ENCODE measurements around the gene APOF.
"Not testable (repeated sequence)": the region's sequence is repeated elsewhere in the genome, so short reads cannot be mapped to it uniquely, and the experiment has no call there.

Gene APOF

GRCh38 chr12:56332512-56333196 is 30.0 kb downstream of the APOF start:
- DNase-seq (ENCODE audit: low read depth) = no peak

DNA sequence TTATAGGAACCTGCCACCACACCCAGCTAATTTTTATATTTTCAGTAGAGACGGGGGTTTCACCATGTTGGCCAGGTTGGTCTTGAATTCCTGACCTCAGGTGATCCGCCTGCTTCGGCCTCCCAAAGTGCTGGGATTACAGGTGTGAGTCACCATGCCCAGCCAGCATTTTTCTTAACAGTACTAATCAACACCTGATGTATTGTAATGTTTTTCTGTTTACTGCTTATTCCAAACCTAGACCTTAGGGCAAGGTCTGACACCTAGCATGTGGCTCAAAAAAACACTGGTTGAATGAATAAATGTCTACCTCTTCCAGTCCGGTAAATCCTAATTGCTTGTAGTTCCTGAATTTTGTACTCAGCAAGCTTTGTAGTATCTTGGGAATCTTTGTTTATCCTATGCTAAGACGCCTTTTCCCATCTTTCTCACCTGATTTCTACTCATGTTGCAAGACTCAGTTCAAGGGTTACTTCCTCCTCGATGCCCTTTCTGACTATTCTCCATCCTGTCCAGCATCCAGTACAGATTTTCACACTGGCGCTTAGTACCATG is 31.6 kb downstream of the APOF start:
- DNase-seq (ENCODE audit: low read depth) = no peak

DNA sequence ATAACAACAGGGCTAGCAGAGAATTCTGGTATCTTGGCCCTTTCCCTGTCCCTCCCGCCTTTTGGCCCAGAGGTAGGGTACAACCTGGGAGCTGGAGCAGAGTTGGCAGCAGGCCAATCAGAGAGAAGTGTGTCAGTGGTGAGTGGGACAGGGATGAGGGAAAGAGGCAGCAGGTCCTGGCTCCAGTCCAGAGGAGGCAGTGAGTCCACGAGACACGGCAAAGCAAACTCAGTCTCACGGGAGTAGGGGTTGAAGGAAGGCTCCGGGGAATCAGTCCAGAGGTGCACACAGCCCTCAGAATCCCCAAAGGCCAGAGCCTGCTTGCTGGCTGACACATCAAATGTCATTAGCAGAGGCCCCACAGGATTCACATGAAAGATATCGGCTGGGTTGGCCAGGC is 36.1 kb downstream of the APOF start:
- no peak for DNase-seq (ENCODE audit: low read depth)

DNA sequence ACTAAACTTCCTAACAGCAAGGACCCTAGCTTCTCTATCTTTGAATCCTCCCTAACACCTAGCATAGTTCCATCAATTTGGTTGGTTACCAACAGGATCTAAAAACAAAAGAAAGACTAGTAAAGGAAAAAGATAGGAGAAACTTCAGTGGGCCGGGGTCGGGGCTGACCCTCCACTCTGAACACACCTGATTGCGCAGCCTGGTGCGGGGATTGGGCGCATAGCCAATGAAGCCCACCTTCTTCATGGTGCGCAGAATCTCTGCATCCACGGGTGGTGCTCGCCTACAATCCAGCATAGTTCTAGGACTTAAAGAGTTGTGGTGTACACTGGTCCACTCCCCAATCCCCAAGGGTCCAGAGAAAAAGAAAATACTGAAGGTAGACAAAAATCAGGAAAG is 36.5 kb downstream of the APOF start:
- DNase-seq (ENCODE audit: low read depth) = no peak

GRCh38 chr12:56324206-56324605 is 38.5 kb downstream of the APOF start:
- no peak for DNase-seq (ENCODE audit: low read depth)

DNA sequence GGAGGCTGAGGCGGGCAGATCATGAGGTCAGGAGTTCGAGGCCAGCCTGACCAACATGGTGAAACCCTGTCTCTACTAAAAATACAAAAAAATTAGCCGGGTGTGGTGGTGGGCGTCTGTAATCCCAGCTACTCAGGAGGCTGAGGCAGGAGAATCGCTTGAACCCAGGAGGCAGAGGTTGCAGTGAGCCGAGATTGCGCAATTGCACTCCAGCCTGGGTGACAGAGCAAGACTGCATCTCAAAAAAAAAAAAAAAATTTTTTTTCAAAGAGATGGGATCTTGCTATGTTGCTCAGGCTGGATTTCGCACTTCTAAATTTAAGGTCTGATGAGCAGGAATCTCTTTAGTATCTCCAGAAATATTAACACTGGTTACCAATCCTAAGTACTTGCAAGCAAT is 41.0 kb downstream of the APOF start:
- not testable (repeated sequence) for DNase-seq (ENCODE audit: low read depth)

- no peak for DNase-seq (ENCODE audit: low read depth)
Observed at GRCh38 chr12:56321027-56321426, 41.6 kb downstream of the APOF start.

DNA sequence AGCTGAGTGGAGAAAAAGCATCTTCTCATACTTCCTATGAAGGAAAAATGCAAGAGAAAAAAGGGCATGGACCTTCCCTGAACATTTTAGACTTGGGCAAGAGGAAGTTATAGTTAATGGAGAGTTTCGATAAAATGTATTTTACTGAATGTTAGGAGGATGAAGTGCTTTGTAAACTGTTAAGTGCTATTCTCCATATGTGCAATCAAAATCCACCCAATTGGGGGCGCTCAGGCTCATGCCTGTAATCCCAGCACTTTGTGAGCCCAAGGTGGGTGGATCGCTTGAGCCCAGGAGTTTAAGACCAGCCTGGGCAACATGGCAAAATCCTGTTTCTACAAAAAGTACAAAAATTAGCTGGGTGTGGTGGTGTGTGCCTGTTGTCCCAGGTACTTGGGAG is 45.0 kb downstream of the APOF start:
- DNase-seq (ENCODE audit: low read depth) = no peak

- peak; percentile 87 for DNase-seq (ENCODE audit: low read depth)
Observed at GRCh38 chr12:56315622-56316473, 46.8 kb downstream of the APOF start, which contains the start of gene CNPY2. CNPY2 (minus strand) TSS chr12:56315988; CDS start chr12:56315217, 771 bp downstream.

DNA sequence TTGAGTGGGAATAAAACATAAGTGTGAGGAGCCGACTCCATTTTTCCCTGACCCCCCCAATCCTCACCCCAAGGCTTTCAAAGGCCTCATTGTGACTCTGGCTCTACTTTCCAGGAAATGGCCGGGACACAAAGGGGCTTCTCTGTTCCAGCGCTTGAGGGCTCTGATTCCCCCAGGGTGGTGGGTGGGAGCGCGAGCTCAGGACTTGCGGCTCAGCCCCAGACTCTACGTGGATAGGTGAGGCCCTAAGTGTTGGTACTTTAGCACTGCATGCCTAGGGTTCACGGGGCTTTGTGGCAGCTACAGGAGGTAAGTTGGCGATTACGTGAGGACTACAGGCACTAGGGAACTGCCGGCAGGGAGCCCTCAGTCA is 47.4 kb downstream of the APOF start:
- DNase-seq (ENCODE audit: low read depth) = no peak

GRCh38 chr12:56311003-56311402 is 51.7 kb downstream of the APOF start:
- DNase-seq (ENCODE audit: low read depth) = no peak
